NCI-H2196 (cell line): ENCODE results near the gene CCND3.
A peak's percentile ranks its signal among the peaks of the same experiment; 100 is the strongest.
"Not testable (repeated sequence)": the region's sequence is repeated elsewhere in the genome, so short reads cannot be mapped to it uniquely, and the experiment has no call there.

Experiments
- DNase-seq: peaks from one replicate; lab custom pipeline; 2025; ENCODE audit not compliant: unreplicated experiment; lab: John Stamatoyannopoulos, UW

The CCND3 gene

DNA sequence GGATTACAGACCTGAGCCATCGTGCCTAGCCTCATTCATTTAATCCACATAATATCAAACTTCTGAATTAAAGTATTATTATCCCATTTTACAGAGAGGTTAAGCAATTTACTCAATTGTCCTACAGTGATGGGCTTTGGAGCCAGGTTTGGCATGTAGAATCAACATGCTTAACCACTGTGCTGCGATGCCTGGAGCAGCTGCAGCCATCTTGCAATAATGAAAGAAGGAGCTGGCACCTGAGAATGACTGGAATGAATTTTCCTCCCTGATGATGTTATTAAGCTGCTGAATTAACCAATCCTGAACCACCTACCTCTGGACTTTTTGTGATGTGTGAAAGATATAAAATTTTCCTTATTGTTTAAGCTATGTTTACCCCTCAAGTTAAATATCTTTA, 13.1 kb upstream of the CCND3 start:
- DNase-seq: no peak

DNA sequence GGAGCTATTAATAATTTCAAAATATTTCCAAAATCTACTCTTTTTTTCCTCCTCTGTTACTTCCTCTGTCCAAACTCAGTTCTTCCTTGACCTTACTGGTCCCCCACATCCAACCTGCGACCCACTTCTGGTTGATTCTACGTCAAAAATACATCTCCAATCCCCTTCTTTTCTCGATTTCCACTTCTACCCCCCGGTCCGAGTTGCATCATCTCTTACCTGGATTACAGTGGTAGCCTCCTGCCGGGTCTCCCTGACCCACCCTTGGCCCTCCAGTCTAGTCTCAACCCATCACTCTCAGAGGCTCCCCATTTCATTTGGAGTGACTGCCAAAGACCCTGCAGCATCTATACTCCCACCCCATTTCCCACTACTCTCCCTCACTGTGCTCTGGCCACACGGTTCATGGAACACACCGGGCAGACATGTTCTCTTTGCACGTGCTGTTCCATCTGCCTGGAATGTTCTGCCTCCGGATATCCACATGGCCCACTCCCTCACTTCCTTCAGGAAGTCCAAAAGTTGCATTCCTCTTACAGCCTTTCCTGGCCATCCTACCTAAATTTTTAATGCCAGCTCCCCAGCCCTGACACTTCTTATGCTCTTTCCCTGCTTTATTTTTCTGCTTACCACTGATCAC, 6.1 kb upstream of the CCND3 start:
- no peak for DNase-seq

DNA sequence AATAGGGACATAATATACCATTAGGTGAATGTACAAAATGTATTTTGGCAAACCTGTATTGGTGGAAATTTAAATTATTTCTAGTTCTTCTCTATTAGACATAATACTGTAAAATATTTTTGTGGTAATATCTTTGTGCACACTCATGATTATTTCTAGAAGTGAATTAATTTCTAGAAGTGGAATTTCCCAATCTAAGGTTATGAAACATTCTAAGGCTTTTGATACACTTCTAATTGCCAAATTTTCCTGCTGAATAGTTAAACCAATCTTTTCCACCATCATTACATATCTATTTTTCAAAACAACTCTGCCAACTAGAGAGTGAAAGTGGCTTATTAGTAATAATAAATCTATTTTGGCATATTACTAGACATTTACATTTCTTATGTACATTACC, 1.8 kb upstream of the CCND3 start:
- no peak for DNase-seq

DNA sequence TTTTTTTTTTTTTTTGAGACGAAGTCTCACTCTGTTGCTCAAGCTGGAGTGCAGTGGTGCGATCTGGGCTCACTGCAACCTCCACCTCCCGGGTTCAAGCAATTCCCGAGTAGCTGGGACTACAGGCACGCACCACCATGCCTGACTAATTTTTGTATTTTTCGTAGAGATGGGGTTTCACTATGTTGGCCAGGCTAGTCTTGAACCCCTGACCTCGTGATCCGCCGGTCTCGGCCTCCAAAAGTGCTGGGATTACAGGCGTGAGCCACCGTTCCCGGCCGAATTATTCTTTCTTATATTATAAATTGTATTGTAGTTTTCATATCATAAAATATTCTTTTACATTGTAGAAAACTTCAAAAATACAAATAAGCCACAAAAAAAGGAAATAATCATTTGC, 1.3 kb upstream of the CCND3 start:
- DNase-seq: not testable (repeated sequence)

DNA sequence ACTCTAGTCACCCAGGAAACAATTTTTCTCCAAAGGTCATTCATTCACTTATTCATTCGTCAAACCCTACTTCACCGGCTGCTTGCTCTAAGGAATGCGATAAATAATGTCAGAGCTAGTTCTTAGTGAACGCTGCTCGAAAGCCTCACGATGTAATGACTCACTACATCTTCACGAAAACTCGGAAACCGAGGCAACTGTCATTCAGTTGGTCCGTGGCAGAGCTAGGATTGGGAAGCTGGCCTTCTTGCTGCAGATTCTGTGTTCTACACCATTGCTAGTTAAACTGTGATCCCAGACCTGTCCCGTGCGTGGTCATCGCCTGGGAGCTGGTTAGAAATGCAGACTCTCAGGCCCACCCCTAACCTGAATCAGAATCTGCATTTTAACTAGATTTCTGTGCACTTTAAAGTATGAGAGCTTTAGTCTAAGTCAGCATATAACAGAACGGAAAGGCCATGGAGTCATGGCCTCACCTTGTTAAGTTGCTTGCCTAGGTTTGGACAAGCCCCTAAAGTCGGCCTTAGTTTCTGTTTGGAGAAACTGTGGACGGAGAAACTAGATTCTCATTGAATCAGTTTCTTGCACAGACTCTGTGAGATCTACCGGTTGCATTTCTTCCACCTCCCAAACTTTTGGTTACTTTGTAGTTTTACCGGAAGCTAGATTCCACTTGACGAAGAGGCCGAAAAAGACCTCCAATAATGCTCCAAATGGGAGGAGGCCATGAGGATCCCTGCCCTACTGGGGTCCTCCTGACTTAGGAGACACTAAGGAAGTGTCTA, 651 bp upstream of the CCND3 start:
- no peak for DNase-seq

DNA sequence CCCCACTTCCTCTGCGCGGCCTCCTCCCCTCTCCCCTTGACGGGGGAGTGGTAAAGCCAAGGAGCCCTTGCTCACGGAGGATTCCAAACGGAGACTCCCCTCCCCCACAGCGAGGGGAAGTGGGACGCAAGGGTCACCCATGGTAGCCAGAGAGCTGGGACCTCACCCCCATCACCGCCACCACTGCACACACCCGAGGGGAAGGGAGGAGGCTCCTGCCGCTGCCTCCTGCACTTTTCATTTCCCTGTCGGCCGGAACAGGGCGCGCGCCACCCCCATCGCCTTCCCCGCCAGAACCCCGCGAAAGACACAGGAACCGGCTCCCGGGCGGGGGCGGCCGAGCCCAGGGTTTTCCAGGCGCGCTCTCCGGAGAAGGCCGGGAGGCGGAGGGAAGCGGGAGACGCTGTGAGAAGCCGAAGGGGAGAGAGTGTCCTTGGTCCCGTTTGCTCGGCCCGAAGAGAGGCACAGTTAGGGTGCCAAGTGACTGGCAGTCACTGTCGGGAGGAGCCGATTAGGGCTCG, 789 bp downstream of the CCND3 start:
- peak; percentile 8 for DNase-seq

DNA sequence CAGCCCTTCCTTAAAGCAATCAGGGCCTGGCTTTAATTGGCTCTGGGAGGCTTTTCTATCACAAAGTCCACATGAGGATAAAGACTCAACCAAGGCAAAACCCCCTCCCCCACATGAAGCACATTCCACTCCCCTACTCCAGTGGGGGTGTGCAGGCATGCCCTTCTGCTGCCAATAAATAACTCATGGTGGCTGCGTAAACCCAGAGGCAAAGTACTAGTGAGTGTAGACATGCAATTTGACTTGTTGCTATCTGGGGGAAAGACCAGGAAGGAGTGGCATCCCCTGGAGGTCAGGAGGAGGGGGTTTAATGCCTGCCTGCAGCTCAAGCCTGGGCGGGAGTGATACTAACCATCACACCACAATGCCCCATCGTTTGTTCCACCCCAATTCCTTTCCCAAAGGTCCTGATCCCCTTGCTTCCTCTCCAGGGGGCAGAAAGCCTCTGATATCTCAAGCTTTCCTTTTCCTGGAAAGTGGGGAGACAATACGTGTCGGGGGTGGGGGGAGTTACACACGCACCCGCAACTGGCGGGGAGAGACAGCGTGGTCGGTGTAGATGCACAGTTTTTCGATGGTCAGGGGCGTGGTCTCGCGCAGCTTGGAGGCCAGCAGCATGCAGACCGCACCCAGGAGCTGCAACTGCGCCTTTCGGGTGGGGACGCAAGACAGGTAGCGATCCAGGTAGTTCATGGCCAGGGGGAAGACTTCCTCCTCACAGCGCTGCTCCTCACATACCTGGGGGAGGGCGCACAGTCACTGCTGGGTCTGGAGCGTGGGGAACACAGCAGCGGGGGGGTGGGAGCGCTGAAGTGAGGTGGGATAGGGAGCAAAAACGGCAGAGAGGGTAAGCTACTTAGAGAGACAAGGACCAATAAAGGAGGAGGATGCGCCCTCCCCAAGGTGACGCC, 1.5 kb downstream of the CCND3 start:
- no peak for DNase-seq

DNA sequence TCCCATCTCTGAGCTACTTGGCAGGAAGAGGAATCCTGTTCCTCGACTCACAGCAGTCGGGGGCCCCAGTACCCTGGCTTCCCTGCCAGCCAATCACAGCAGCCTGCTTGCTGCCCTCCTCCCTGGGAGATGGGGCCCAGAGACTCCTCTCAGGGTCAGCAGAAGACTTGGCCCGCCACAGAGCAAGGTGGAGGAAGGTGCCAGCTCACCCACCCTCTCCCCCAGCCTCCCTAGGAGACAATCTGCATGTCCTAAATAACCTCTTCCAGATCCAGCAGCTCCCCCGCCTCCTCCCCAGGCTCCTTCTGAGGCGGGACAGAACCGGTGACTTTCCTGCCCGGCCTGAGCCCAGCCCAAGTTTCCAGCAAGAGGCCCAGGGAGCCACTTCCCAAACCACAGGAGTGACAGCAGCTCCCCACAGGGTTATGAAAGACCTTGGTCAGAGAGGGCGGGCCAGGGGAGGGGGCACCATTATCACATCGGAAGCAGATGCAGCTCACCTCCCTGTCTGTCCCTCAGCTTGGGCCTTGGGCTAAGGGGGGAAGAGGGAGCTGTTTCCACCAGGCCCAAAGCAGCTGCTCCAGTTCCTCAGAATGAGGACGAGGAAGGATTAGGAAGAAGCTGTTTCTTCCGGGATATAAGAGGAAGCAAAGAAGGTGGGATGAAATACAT, 2.3 kb downstream of the CCND3 start:
- no peak for DNase-seq

DNA sequence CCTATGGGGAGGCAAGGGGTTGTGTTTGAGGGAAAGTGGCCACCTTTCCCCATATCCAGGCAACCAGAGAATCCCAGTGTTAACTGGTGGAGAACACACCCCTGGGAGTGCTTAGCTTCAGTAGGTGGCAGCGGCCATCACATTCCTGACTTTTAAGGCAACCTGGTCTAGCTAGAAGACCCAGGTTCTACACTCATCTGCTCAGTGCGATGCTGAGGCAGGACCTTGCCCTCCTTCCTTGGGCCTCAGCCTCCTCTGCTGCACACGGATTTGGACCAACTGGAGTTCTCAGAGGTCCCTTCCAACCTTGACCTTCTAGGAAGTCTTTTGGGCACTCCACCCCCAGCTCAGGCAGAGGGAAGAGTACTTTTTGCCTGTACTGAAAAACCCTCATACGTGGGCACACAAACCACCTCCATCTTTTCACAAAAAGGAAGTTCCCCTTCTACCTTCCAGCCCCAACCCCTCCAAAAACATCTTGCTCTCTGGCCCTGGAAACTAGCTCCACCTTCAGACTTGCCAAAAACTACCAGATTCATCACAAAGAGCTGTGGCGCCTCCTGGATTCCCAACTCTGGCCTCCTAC, 2.9 kb downstream of the CCND3 start:
- no peak for DNase-seq

DNA sequence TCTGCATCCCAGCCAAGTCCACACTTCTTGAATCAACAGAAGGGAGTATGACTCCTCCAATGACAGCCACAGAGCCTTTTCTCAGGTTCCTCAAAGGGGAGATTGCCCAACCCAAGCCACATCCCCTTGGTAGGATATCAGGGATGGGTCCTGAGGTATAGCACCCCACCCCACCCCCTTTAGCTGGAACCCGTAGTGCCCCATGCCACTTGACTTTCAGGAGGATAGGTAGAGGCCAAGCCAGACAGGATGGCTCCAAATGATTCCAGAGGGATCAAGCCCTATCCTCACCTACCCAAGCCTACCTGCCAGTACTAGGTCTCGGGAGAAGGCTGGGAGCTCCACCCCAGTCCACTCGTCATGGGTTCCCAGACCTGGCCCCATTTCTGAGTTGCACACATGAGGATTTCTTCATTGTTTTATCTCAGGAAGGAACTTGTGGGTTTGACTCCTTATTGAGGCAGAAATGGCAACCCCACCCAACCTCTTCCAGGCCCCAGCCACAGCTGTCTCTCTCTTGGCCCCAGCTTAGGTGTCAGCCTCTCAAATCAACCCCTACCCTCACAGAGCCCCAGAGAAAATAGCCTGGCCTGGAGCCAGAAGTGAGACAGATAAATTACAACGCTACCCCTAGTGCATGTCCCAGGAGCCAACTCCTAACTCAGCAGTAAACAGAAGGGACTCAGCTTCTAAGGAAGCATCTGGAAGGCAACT, 3.6 kb downstream of the CCND3 start:
- DNase-seq: no peak

DNA sequence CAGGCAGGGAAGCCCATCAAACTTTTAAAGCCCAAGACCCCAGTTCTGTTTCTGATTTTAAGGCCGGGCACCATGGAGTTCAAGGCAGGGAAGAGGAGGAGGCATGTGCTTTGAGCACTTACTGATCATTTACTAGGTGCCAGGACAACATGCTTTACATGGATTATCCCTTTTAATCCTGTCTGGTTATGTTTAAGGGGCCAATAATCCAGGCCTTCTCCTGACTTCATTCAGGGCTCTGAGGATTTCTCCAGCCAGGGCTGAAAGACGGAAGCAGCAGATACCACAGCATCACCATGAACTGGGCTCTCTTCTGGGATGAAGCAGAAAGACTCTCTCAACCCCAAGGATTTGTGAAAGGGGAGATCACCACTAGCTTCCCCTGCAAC, 4.1 kb downstream of the CCND3 start:
- no peak for DNase-seq

DNA sequence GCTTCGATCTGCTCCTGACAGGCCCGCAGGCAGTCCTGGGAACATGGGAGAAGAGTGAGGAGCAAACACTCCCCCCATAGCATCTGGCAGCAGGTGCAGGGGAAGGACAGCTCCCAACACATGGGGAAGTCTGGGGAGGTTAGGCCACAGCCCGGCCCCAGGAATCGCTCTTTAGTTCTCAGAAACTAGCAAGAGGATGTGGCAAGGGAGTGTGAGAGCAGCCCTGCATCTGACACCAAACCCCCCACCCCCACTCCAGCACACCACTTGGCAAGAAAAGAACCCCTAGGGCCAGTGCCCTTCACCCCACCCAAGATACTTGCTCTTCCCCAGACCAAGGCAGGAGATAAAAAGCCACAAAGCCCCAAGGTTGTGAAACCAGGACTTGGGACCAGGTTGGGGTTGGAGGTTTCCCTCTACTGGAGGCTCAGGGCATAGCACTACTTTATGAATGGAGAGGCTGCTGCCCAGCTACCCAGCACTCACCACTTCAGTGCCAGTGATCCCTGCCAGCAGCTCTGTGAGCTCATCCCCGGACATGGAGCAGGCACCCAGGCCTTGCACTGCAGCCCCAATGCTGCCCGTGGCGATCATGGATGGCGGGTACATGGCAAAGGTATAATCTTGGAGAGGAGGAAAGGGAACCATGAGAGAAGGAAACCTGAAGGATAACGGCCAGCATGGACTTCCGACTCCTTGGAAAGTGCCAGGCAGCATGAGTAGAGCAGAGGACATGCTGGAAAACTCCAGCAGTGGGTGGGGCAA, 5.4 kb downstream of the CCND3 start:
- peak; percentile 87 for DNase-seq

DNA sequence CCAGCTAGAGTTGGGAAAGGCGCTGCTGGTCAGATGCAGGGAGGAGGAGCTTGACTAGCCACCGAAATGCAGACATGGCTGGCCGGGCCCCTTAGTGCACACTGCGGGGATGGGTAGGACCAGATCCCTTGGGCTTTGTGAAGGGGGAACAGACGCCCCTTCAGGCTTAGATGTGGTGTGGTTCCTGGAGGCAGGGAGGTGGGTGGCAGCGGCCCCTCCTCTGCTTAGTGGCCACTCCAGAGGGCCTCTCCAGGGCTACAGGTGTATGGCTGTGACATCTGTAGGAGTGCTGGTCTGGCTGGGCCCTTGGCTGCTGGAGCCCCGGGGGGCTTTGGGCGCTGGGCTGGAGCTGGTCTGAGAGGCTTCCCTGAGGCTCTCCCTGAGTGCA, 5.9 kb downstream of the CCND3 start:
- DNase-seq: no peak

DNA sequence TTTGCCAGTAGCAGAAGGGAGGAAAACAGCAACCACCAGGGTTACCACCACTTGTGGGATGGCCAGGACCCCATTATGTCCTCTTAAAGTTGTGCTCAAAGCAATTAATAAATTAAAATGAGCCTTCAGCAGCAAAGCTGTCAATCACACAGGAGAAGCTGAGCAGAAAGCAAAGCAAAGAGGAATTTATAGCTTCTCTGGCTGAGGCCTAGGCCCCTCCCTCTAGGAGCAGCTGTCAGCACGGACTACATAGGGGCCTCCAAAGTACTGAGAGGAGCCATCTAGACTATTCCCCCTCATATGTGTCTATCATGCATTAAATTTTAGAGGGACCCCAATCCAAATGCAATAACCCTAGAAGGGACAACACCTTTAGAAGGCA, 6.4 kb downstream of the CCND3 start:
- no peak for DNase-seq

DNA sequence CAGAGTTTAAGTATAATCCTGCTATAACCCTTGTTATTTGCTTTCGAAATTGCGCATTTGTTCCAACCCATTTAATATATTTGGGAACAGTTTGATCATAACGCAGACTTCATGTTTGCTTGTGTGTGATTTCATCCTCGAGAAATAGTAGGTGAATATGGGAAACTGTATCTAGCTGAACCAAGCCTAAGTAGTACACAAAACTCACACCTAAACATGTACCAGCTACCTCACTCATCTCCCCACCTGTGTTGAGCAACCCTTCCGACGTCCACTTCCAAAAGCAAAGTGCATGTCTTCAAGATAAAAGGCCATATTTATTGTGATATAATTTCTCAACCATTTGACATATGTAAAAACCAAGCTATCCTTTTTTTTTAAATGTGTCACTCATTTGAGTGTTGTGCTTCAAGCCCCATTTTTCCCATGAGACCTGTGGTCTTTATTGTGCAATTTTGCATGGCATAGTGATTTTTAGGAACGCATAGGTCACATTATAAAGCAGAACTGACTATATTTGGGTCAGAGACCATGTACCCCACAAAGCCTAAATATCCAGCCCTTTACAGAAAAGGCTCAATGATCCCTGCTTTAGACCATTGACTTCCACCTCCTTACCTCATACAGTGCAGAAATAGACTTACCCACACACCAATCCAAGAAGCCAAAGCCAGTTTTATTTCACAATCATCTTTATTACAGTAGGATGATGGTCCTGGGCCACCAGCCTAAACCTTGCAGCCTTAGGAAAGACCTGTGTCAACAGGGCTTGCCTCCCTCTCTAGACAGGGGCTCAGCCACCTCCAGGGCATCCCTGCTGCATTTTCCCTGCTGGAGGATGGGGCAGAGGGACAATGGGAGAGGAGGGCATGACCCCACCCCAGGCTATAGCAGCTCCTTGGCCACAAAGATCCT, 7.1 kb downstream of the CCND3 start:
- no peak for DNase-seq

DNA sequence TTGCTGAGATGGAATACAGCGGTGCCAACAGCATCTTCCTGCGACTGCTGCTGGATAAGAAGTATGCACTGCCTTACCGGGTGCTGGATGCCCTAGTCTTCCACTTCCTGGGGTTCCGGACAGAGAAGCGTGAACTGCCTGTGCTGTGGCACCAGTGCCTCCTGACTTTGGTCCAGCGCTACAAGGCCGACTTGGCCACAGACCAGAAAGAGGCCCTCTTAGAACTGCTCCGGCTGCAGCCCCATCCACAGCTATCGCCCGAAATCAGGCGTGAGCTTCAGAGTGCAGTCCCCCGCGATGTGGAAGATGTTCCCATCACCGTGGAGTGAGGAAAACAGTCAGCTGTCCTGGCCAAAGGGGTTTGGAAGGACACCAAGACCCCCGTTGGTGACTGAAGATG, 9.2 kb downstream of the CCND3 start:
- DNase-seq: no peak

DNA sequence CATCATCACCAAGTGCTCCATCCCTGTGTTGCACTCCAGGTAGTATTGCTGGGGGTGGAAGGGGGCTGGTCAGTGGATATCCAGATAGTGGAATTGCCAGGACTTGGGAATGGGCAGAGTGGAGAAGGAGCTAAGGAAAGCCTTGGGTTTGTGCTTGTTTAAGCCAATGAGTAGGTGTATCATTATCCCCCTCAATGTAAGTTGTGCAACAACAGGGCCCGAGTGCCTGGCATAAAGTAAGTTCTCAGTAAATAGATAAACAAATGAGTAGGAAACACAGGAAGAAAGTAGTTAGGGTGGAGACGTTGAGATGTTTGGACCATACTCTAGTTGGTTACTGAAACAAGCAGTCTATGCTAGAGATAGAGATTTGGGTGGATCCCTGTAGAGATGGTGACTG, 9.8 kb downstream of the CCND3 start:
- no peak for DNase-seq

DNA sequence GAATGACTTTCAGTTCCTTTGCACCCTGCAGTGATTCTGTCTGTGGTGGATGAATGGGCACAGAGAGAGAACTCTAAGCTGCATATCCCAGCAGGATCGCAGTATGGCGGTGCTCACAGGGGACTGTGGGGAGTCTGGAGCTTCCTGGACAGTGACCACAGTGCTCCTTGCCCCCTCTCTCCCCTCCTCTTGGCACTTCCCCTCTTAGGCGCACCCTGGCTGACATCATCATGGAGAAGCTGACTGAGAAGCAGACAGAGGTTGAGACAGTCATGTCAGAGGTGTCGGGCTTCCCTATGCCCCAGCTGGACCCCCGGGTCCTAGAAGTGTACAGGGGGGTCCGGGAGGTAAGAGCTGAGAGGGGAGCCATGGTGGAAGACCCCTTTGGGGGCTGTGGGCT, 11.7 kb downstream of the CCND3 start:
- DNase-seq: no peak
